Activated naive CD4-positive, alpha-beta T cell treated with anti-CD3 and anti-CD28 coated beads, Interleukin-2, amount 50 U/mL, for 72 hours (primary cell): ENCODE results near the gene ANKRD52. TPM values are rescaled to one million over a fixed set of nuclear protein-coding genes. Genes with fewer than 3 reads are reported as not detected.
"Not testable (repeated sequence)": the region's sequence is repeated elsewhere in the genome, so short reads cannot be mapped to it uniquely, and the experiment has no call there.

Experiments
- ATAC-seq, 2 donors: fragments of 150-1000 bp; cut with Tn5 transposase; 2 replicates each; pipeline ENCODE4 v1.10.0; 2021; ENCODE audit warnings: mild to moderate bottlenecking in 2 of 2, moderate library complexity in 2 of 2
- DNase-seq, 2 donors: peaks; one replicate each; pipeline ENCODE4 v3.0.0; 2021 to 2022; ENCODE audit warnings: low spot score in 2 of 2
- H3K27ac Mint-ChIP-seq, 2 donors: one replicate each; pipeline ENCODE4 v1.8.0; 2022; ENCODE audit warnings: mild to moderate bottlenecking in 2 of 2, mixed read lengths in 2 of 2
- H3K36me3 Mint-ChIP-seq, 2 donors: one replicate each; pipeline ENCODE4 v1.8.0; 2022; ENCODE audit warnings: mixed read lengths in 2 of 2
- H3K9me3 Mint-ChIP-seq, 2 donors: one replicate each; pipeline ENCODE4 v1.8.0; 2022; ENCODE audit warnings: mixed read lengths in 2 of 2
- total RNA-seq, 2 donors: library from RNA; stranded (reverse); gene quantifications; one replicate each; pipeline ENCODE4 v1.2.3, GENCODE V29; 2022

ANKRD52 gene
- total RNA-seq, 2 donors from 2014 or later, result 26.4 to 35.8 TPM

GRCh38 chr12:56282579-56282978 lies 24.4 kb upstream of the ANKRD52 start:
- ATAC-seq (no peak), DNase-seq (no peak)
- no peaks in the 10 kb centered on the region for H3K9me3 Mint-ChIP-seq
- peaks cover 9 to 27% of the 10 kb centered on the region in 2 donors for H3K36me3 Mint-ChIP-seq
- peak overlapping the region; percentile 25 to 84 for H3K27ac Mint-ChIP-seq

- Mint-ChIP-seq H3K36me3 (peaks cover 9 to 27% of the 10 kb centered on the region in 2 donors), H3K27ac (peak overlapping the region in 1 of 2 donors; percentile 77), H3K9me3 (no peaks in the 10 kb centered on the region)
- no peak for ATAC-seq
- DNase-seq, result no peak
These were observed 23.8 kb upstream of the ANKRD52 start for GRCh38 chr12:56282030-56282429.

- Mint-ChIP-seq H3K36me3 (peaks cover 11 to 28% of the 10 kb centered on the region in 2 donors), H3K9me3 (no peaks in the 10 kb centered on the region), H3K27ac (peak overlapping the region in 1 of 2 donors; percentile 17)
- ATAC-seq, result no peak
- no peak for DNase-seq
These were observed 22.7 kb upstream of the ANKRD52 start for GRCh38 chr12:56280849-56281248.

GRCh38 chr12:56278905-56279304 lies 20.7 kb upstream of the ANKRD52 start:
- Mint-ChIP-seq H3K36me3 (peaks cover 8 to 29% of the 10 kb centered on the region in 2 donors), H3K27ac (peak overlapping the region in 1 of 2 donors; percentile 81), H3K9me3 (no peaks in the 10 kb centered on the region)
- no peak for ATAC-seq
- DNase-seq, result no peak

GRCh38 chr12:56274299-56274698 lies 16.1 kb upstream of the ANKRD52 start:
- Mint-ChIP-seq H3K36me3 (peaks cover 4 to 23% of the 10 kb centered on the region in 2 donors), H3K27ac (no peak overlapping the region), H3K9me3 (no peaks in the 10 kb centered on the region)
- no peak for ATAC-seq
- DNase-seq, result no peak

- peaks cover 4 to 18% of the 10 kb centered on the region in 2 donors for H3K36me3 Mint-ChIP-seq
- not testable (repeated sequence) for ATAC-seq, H3K9me3 Mint-ChIP-seq, DNase-seq
- H3K27ac Mint-ChIP-seq, result peak overlapping the region in 1 of 2 donors; percentile 50
These were observed 14.3 kb upstream of the ANKRD52 start for GRCh38 chr12:56272468-56272867.

GRCh38 chr12:56271031-56271430 lies 12.8 kb upstream of the ANKRD52 start:
- Mint-ChIP-seq H3K27ac (peak overlapping the region; percentile 12 to 29), H3K9me3 (no peaks in the 10 kb centered on the region), H3K36me3 (peaks cover 4 to 18% of the 10 kb centered on the region in 2 donors)
- no peak for DNase-seq
- no peak for ATAC-seq

- Mint-ChIP-seq H3K9me3 (no peaks in the 10 kb centered on the region), H3K36me3 (no peaks in the 10 kb centered on the region), H3K27ac (peak overlapping the region; percentile 7 to 79)
- no peak for DNase-seq
- no peak for ATAC-seq
These were observed 9.4 kb upstream of the ANKRD52 start for GRCh38 chr12:56267443-56268071.

- ATAC-seq, result peak; percentile 88 to 93
- no peaks in the 10 kb centered on the region for H3K36me3 Mint-ChIP-seq
- peak within 1 kb of the TSS; percentile 79 to 95 for H3K27ac Mint-ChIP-seq
- no peaks in the 10 kb centered on the region for H3K9me3 Mint-ChIP-seq
- DNase-seq, result peak; percentile 84 to 85
These were observed 8.7 kb upstream of the ANKRD52 start, which contains the start of gene COQ10A for GRCh38 chr12:56266693-56267442. Gene COQ10A (plus strand): TSS chr12:56266942. CDS start chr12:56267119, 177 bp downstream.

- not testable (repeated sequence) for H3K36me3 Mint-ChIP-seq, H3K9me3 Mint-ChIP-seq, DNase-seq, ATAC-seq
- peak overlapping the region; percentile 79 to 95 for H3K27ac Mint-ChIP-seq
These were observed 8.0 kb upstream of the ANKRD52 start for GRCh38 chr12:56266068-56266692.

GRCh38 chr12:56262955-56263354 lies 4.8 kb upstream of the ANKRD52 start:
- H3K36me3 Mint-ChIP-seq, H3K9me3 Mint-ChIP-seq, ATAC-seq, DNase-seq, H3K27ac Mint-ChIP-seq: not testable (repeated sequence)

GRCh38 chr12:56261503-56262232 lies 3.5 kb upstream of the ANKRD52 start:
- H3K36me3 Mint-ChIP-seq, result no peaks in the 10 kb centered on the region
- no peaks in the 10 kb centered on the region for H3K9me3 Mint-ChIP-seq
- ATAC-seq, result no peak
- DNase-seq, result no peak
- H3K27ac Mint-ChIP-seq, result peak overlapping the region in 1 of 2 donors; percentile 56

- Mint-ChIP-seq H3K36me3 (peaks cover 0 to 6% of the 10 kb centered on the region in 2 donors), H3K27ac (no peak overlapping the region), H3K9me3 (no peaks in the 10 kb centered on the region)
- DNase-seq (no peak), ATAC-seq (no peak)
These were observed 2.7 kb upstream of the ANKRD52 start for GRCh38 chr12:56260921-56261320.

- ATAC-seq, result no peak
- Mint-ChIP-seq H3K9me3 (no peaks in the 10 kb centered on the region), H3K27ac (no peak overlapping the region), H3K36me3 (peaks cover 0 to 7% of the 10 kb centered on the region in 2 donors)
- no peak for DNase-seq
These were observed 2.2 kb upstream of the ANKRD52 start for GRCh38 chr12:56260380-56260779.

GRCh38 chr12:56258820-56259183 lies 618 bp upstream of the ANKRD52 start:
- peak overlapping the region; percentile 88 for H3K27ac Mint-ChIP-seq
- no peak for DNase-seq
- H3K9me3 Mint-ChIP-seq, result no peaks in the 10 kb centered on the region
- no peak for ATAC-seq
- peaks cover 0 to 7% of the 10 kb centered on the region in 2 donors for H3K36me3 Mint-ChIP-seq

GRCh38 chr12:56257491-56258067 lies 605 bp downstream of the ANKRD52 start:
- DNase-seq (no peak), ATAC-seq (peak in 1 of 2 donors; percentile 20)
- Mint-ChIP-seq H3K9me3 (no peaks in the 10 kb centered on the region), H3K27ac (peak overlapping the region; percentile 66 to 86), H3K36me3 (peaks cover 0 to 12% of the 10 kb centered on the region in 2 donors)
